ENCODE data around the gene TLX2. TPM values are rescaled to one million over a fixed set of nuclear protein-coding genes. Genes with fewer than 3 reads are reported as not detected.

TLX2 gene
- total RNA-seq, 1 experiment from 2014 or later = not detected

- no peak for TF ChIP-seq POLR2AphosphoS5 (IDR thresholded peaks at IDR 0.05; ENCODE audit: low read depth, low read length)
- DNase-seq (ENCODE audit: low read depth, low spot score) (no peak), ATAC-seq (no peak)
- no peak overlapping the region for H3K4me3 ChIP-seq (ENCODE audit: low read depth in 2 of 2, low read length in 2 of 2)
- peaks cover 3% of the 10 kb centered on the region for H3K36me3 ChIP-seq (ENCODE audit: control insufficient read depth, insufficient read depth, low read length)
- POLR2A ChIA-PET = no interaction called here
- no peak overlapping the region for H3K27ac ChIP-seq (ENCODE audit: low read length)
- in situ Hi-C loops (cut with HindIII; ENCODE audit: low pct_unique_long_range_greater_than_20kb, low sequenced_read_pairs) = no loop called here
- H3K9me3 ChIP-seq (ENCODE audit: control insufficient read depth, insufficient read depth, low read depth, low read length) = no peaks in the 10 kb centered on the region
- intact Hi-C loops (cut with micrococcal nuclease; ENCODE audit: unreplicated experiment) = no loop called here
- CTCF ChIA-PET = no interaction called here
- no peaks in the 10 kb centered on the region for H3K27me3 ChIP-seq (ENCODE audit: control insufficient read depth, insufficient read depth, low read length)
- TSS peak; percentile 92 for BruUV-seq (replicated peaks)
- H3K4me1 ChIP-seq (ENCODE audit: control insufficient read depth, insufficient read depth, low read length) = peaks cover 6% of the 10 kb centered on the region
Observed at GRCh38 chr2:74527741-74528140, 13.5 kb downstream of the TLX2 start.

- intact Hi-C loops (cut with micrococcal nuclease; ENCODE audit: unreplicated experiment) (no loop called here), in situ Hi-C loops (cut with HindIII; ENCODE audit: low pct_unique_long_range_greater_than_20kb, low sequenced_read_pairs) (no loop called here)
- no TSS peak for BruUV-seq (replicated peaks)
- Histone ChIP-seq H3K27ac (ENCODE audit: low read length) (peak overlapping the region; percentile 92), H3K4me1 (ENCODE audit: control insufficient read depth, insufficient read depth, low read length) (peaks cover 6% of the 10 kb centered on the region), H3K9me3 (ENCODE audit: control insufficient read depth, insufficient read depth, low read depth, low read length) (no peaks in the 10 kb centered on the region), H3K36me3 (ENCODE audit: control insufficient read depth, insufficient read depth, low read length) (peaks cover 3% of the 10 kb centered on the region), H3K27me3 (ENCODE audit: control insufficient read depth, insufficient read depth, low read length) (no peaks in the 10 kb centered on the region), H3K4me3 (ENCODE audit: low read depth in 2 of 2, low read length in 2 of 2) (peak overlapping the region; percentile 87 to 99)
- CTCF ChIA-PET = interaction anchor here (0.7 to 1.0 kb wide), 2 partner anchors 24 to 59 kb away, joined by 3 to 4 read pairs; no protein-coding TSS in a partner anchor
- ATAC-seq = peak; percentile 26
- POLR2A ChIA-PET = interaction anchor here (0.6 kb wide), 1 partner anchor 46 kb away, joined by 6 read pairs; no protein-coding TSS in a partner anchor
- no peak for TF ChIP-seq CTCF (IDR thresholded peaks at IDR 0.05)
- no peak for DNase-seq (ENCODE audit: low read depth, low spot score)
Observed at GRCh38 chr2:74528600-74529356, 14.5 kb downstream of the TLX2 start.

GRCh38 chr2:74529357-74530238, 15.3 kb downstream of the TLX2 start, which contains the start of the genes AUP1 and HTRA2:
Gene AUP1 (minus strand): TSS chr2:74529706. CDS start chr2:74529629, 77 bp downstream.
Gene HTRA2 (plus strand): TSS chr2:74529933. CDS start chr2:74530007, 74 bp downstream.
- Histone ChIP-seq H3K4me1 (ENCODE audit: control insufficient read depth, insufficient read depth, low read length) (peaks cover 6% of the 10 kb centered on the region), H3K27ac (ENCODE audit: low read length) (peak within 1 kb of the TSS; percentile 92), H3K27me3 (ENCODE audit: control insufficient read depth, insufficient read depth, low read length) (no peaks in the 10 kb centered on the region), H3K9me3 (ENCODE audit: control insufficient read depth, insufficient read depth, low read depth, low read length) (no peaks in the 10 kb centered on the region), H3K4me3 (ENCODE audit: low read depth in 2 of 2, low read length in 2 of 2) (peak within 1 kb of the TSS; percentile 87 to 99), H3K36me3 (ENCODE audit: control insufficient read depth, insufficient read depth, low read length) (peaks cover 3% of the 10 kb centered on the region)
- ChIA-PET POLR2A (interaction anchor here (0.5 to 0.6 kb wide), 3 partner anchors 8 to 96 kb away, joined by 5 to 7 read pairs (median 6); no protein-coding TSS in a partner anchor), CTCF (interaction anchor here (0.7 to 1.0 kb wide), 2 partner anchors 25 to 58 kb away, joined by 3 to 4 read pairs; no protein-coding TSS in a partner anchor)
- in situ Hi-C loops (cut with HindIII; ENCODE audit: low pct_unique_long_range_greater_than_20kb, low sequenced_read_pairs) = no loop called here
- BruUV-seq (replicated peaks) = no TSS peak
- TF ChIP-seq TCF7L2 (IDR thresholded peaks at IDR 0.05; ENCODE audit: low read depth, low read length) (peak; percentile 94), CTCF (IDR thresholded peaks at IDR 0.05) (no peak), POLR2AphosphoS5 (IDR thresholded peaks at IDR 0.05; ENCODE audit: low read depth, low read length) (peak; percentile 96), SIN3A (IDR thresholded peaks at IDR 0.05; ENCODE audit: borderline replicate concordance, insufficient read depth, low read depth, low read length) (peak; percentile 85; the same call in 1 of the 2 replicates), REST (IDR thresholded peaks at IDR 0.05; ENCODE audit: insufficient read depth in 1 of 2, low read depth in 2 of 2, low read length in 1 of 2) (no peak)
- ATAC-seq (peak; percentile 96), DNase-seq (ENCODE audit: low read depth, low spot score) (peak; percentile 96)
- intact Hi-C loops (cut with micrococcal nuclease; ENCODE audit: unreplicated experiment) = loop anchor here (2.0 kb wide), 1 partner anchor 47 kb away; the partner anchor contains the start of genes CCDC142 and TTC31

Data from Panc1 (cell line).